GM21515 (cell line): ENCODE measurements around the gene ARID3A.
"Not testable (repeated sequence)": the region's sequence is repeated elsewhere in the genome, so short reads cannot be mapped to it uniquely, and the experiment has no call there.

Experiments
- ATAC-seq: cut with Tn5 transposase; IDR thresholded peaks from one replicate; pipeline ENCODE4 v1.9.1; 2021; ENCODE audit not compliant: unreplicated experiment

ARID3A gene

GRCh38 chr19:1014161-1015060, 88.6 kb downstream of the ARID3A start:
- ATAC-seq: no peak

- no peak for ATAC-seq
These were observed 89.4 kb downstream of the ARID3A start for GRCh38 chr19:1015061-1015781.

- no peak for ATAC-seq
These were observed 90.2 kb downstream of the ARID3A start for GRCh38 chr19:1015782-1016646.

- no peak for ATAC-seq
These were observed 90.8 kb downstream of the ARID3A start for GRCh38 chr19:1016647-1017114.

GRCh38 chr19:1017115-1017905, 91.5 kb downstream of the ARID3A start:
- ATAC-seq: no peak

- ATAC-seq: no peak
These were observed 92.1 kb downstream of the ARID3A start for GRCh38 chr19:1017906-1018305.

GRCh38 chr19:1018393-1018792, 92.6 kb downstream of the ARID3A start:
- no peak for ATAC-seq

- ATAC-seq: no peak
These were observed 93.2 kb downstream of the ARID3A start for GRCh38 chr19:1018932-1019615.

GRCh38 chr19:1019616-1019961, 93.8 kb downstream of the ARID3A start:
- ATAC-seq: no peak

GRCh38 chr19:1019980-1020867, 94.4 kb downstream of the ARID3A start:
- no peak for ATAC-seq

GRCh38 chr19:1020868-1021425, 95.1 kb downstream of the ARID3A start, which contains the start of gene TMEM259:
Gene TMEM259, minus strand, starts transcription at chr19:1021123. Its CDS starts 127 bp downstream, at chr19:1020996.
- ATAC-seq: peak; percentile 66

GRCh38 chr19:1023883-1024188, 98.0 kb downstream of the ARID3A start:
- ATAC-seq: not testable (repeated sequence)

- not testable (repeated sequence) for ATAC-seq
These were observed 99.2 kb downstream of the ARID3A start for GRCh38 chr19:1025080-1025479.
